D721Med (cell line): Measurements from ENCODE around the gene SP5.
"Not testable (repeated sequence)": the region's sequence is repeated elsewhere in the genome, so short reads cannot be mapped to it uniquely, and the experiment has no call there.

ENCODE experiments used
- DNase-seq: peaks from one replicate; pipeline ENCODE4 v3.0.0; 2011; ENCODE audit warnings: low spot score; ENCODE audit not compliant: insufficient read length
- FAIRE-seq: peaks from 2 replicates; lab custom pipeline; 2011; peaks lifted over from hg19 to GRCh38; lab: Jason Lieb, UNC
- TF ChIP-seq, protein P1 (sequence below): IDR thresholded peaks from 2 replicates; pipeline ENCODE4 v1.5.1; 2012; ENCODE audit warnings: mild to moderate bottlenecking, control low read depth; ENCODE audit not compliant: insufficient read depth; ENCODE audit errors: missing control alignments

The SP5 gene

DNA sequence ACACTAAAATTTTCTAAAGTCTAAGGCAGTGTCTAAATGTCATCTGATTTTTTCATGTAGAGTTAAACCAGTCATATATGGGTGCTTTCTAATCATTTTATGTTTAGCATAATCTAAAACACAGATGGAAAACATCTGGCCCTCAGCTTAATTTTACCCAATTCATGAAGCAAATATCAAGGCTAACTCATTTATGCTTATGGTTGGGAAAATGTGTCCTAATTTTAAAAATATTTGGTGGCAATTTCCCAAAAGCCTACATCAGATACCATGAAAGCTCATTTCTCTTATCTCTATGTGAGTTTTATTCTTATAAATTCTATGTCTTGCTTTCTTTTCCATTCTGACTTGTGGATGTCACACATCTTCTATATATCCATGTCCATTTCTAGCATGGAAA lies 7.2 kb downstream of the SP5 start:
- no peak for FAIRE-seq
- DNase-seq: no peak
- TF ChIP-seq, protein P1, sequence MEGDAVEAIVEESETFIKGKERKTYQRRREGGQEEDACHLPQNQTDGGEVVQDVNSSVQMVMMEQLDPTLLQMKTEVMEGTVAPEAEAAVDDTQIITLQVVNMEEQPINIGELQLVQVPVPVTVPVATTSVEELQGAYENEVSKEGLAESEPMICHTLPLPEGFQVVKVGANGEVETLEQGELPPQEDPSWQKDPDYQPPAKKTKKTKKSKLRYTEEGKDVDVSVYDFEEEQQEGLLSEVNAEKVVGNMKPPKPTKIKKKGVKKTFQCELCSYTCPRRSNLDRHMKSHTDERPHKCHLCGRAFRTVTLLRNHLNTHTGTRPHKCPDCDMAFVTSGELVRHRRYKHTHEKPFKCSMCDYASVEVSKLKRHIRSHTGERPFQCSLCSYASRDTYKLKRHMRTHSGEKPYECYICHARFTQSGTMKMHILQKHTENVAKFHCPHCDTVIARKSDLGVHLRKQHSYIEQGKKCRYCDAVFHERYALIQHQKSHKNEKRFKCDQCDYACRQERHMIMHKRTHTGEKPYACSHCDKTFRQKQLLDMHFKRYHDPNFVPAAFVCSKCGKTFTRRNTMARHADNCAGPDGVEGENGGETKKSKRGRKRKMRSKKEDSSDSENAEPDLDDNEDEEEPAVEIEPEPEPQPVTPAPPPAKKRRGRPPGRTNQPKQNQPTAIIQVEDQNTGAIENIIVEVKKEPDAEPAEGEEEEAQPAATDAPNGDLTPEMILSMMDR: no peak

DNA sequence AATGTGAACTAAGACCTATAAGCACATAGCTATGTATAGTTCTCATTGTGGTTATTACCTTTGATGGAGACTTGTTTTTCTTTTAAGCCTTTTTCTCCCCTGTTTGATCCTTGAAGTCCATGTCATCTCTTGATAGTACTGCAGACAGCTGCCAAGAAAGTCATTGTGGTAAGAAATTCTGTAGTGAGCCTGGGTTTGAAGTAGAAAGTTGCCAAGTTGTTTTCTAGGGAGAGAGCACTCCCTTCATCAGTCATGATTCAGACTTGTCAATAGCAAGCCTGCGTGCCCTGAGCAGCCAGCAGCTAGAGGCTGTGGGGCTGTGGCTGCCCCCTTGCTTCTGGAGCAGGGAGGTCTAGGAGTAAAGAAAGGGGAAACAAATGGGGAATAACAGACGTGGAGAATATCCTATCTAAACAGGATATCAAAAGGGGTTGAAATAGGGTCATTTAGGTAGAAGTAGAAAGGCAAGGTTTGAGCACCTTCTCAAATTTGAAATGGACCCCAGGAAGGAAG lies 8.4 kb downstream of the SP5 start:
- FAIRE-seq: no peak
- TF ChIP-seq, protein P1: no peak
- DNase-seq: no peak

DNA sequence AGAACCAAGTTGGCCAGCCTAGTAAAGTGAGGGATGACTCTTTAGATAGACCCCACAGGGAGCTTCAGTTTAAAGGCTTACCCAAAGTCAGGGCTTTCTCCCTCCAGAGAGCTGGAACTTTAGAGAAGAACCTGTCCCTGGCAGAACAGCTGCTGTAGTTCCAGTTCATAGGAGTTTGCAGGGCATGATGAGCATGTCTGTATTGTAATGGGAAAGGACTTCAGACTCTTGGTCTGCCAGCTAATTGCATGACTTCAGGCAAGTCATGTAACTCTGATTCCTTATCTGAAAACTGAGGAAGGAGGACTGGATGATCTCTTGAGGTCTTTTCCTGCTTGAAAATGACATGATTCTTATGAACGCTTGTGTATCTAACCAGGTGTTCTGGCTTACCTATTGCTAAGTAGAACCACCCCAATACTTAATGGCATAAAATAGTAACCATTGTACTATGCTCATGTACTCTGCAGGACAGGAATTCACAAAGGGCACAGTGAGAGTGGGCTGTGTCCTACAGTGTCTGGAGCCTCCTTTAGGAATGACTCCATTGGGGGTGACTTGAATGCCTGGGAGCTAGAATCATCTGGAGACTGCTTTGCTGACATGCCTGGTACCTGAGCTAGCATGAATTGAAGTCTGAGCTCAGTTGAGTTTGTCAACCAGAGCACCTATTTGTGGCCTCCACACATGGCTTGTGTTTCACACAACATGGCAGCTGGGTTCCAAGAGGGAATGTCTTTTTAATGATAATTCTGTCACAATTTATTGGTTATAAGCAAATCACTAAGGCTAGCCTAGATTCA lies 18.9 kb downstream of the SP5 start:
- FAIRE-seq (no peak), DNase-seq (no peak)
- TF ChIP-seq, protein P1: no peak

DNA sequence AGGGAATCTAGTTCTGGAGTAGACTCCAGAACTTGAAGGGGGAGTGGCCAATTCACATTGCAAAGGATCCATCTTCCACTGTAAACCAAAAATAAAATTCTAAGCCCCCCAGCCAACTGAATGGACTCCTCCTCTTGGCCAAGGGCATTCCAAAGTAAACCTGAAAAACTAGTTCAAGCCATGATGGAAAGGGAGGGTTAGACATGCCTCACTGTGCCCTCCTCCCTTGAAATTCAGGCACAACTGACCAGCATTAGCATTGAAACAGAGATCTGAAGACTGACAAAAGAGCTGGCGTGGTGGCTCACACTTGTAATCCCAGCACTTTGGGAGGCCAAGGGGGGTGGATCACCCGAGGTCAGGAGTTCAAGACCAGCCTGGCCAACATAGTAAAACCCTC lies 19.5 kb downstream of the SP5 start:
- not testable (repeated sequence) for FAIRE-seq, DNase-seq

DNA sequence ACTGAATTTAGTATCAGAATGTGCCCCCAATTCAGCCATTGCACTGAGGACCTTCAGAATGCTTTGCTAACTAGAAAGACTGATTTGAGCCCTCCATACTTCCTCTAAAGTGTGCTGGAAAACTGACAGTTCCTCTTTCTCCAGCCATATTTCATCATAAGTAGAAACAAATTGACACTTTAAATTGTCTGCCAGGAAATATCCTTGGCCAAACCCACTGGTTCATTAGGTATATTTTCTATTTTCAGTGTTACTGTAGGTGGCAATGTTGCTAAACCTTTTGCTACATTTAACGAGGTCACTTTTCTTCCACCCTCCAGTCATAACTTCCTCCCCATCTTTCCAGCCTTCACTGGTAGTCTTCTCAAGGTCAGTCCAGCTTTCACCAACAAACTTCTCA lies 21.5 kb downstream of the SP5 start:
- DNase-seq (no peak), FAIRE-seq (no peak)
- TF ChIP-seq, protein P1: no peak

DNA sequence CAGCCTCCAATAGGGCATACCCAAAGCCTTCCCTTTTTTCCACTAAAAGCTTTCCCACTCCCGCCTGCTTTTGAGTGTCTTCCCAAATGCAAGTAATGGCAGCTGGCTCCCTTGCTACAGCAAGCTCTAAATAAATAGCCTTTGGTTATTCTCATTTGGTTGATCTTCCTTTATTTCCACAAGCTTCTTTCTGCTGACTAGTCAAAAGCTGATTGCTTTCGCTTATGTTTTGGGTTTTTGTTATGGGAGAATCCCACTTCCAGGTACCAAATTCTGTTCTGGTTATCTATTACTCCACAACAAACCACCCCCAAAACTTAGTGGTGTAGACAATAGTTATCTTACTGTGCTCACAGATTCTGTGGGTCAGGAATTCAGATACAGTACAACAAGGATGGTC lies 22.3 kb downstream of the SP5 start:
- DNase-seq (no peak), FAIRE-seq (no peak)
- TF ChIP-seq, protein P1: no peak

DNA sequence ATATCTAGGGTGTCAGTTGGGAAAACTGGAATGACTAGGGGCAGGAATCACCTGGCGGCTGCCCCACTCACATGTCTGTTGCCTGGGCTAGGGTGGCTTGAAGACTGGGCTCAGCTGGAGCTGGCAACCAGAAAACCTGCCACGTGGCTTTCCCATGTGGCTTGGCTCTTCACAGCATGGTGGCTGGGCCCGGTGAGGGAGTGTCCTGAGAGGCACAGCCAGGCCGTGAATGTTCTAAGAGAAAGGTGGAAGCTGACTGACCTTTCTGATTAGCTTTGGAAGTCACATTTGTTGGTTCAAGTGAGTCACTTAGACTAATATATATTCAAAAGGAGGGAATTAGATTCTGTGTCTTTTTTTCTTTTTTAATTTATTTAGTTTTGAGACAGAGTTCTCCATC lies 22.7 kb downstream of the SP5 start:
- FAIRE-seq (no peak), DNase-seq (no peak)
- TF ChIP-seq, protein P1: no peak
